Neural crest cell (in vitro differentiated cells): ENCODE data around the gene CDH18. TPM values are rescaled to one million over a fixed set of nuclear protein-coding genes. Genes with fewer than 3 reads are reported as not detected.

Source experiments
- DNase-seq: peaks from one replicate; pipeline ENCODE4 v3.0.0; 2021; ENCODE audit warnings: low read depth, mixed read lengths, low spot score
- H3K27ac Mint-ChIP-seq: one replicate; pipeline ENCODE4 v1.8.0; 2021; ENCODE audit warnings: mild to moderate bottlenecking, mixed read lengths; ENCODE audit not compliant: unreplicated experiment
- H3K27me3 Mint-ChIP-seq: 2 replicates; pipeline ENCODE4 v1.8.0; 2021; ENCODE audit warnings: low read depth, mild to moderate bottlenecking, mixed read lengths
- H3K36me3 Mint-ChIP-seq: 2 replicates; pipeline ENCODE4 v1.8.0; 2021; ENCODE audit warnings: low read depth, mild to moderate bottlenecking, mixed read lengths
- H3K4me1 Mint-ChIP-seq: 2 replicates; pipeline ENCODE4 v1.8.0; 2021; ENCODE audit warnings: mixed read lengths
- H3K4me3 Mint-ChIP-seq: one replicate; pipeline ENCODE4 v1.8.0; 2021; ENCODE audit warnings: mild to moderate bottlenecking, mixed read lengths
- H3K9me3 Mint-ChIP-seq: 2 replicates; pipeline ENCODE4 v1.8.0; 2021; ENCODE audit warnings: mixed read lengths
- CTCF ChIP-seq: fragments of 200-600 bp; sonication (generic); conservative IDR thresholded peaks from 2 replicates; pipeline ENCODE4 v1.5.0; 2021; ENCODE audit warnings: antibody characterized with exemption, mild to moderate bottlenecking
- long read RNA-seq: library from polyadenylated mRNA; unstranded; transcript quantifications from one replicate; pipeline ENCODE4 v2.0.0, GENCODE V29; 2020
- total RNA-seq: library from RNA; stranded (reverse); gene quantifications from 2 replicates; pipeline ENCODE4 v1.2.1, GENCODE V29; 2021

CDH18 gene
- 2.1 and 2.2 TPM in 2 replicates for total RNA-seq
- long read RNA-seq, partial matches to known transcripts = 1 of 3 reads
- long read RNA-seq, other reads (novel, unspliced or antisense) = 1 of 3 reads

- H3K27me3 Mint-ChIP-seq = peaks cover 57% of the 10 kb centered on the region
- no peaks in the 10 kb centered on the region for H3K9me3 Mint-ChIP-seq
- peak; percentile 55 for DNase-seq
- H3K36me3 Mint-ChIP-seq = no peaks in the 10 kb centered on the region
- peak within 1 kb of the TSS; percentile 85 for H3K4me3 Mint-ChIP-seq
- H3K27ac Mint-ChIP-seq = no peak within 1 kb of the TSS
- no peak for TF ChIP-seq CTCF
- peaks cover 14% of the 10 kb centered on the region for H3K4me1 Mint-ChIP-seq
These were observed at the start of gene CDH18 for GRCh38 chr5:19987612-19988361. Gene CDH18 (minus strand): TSS chr5:19988200. CDS start chr5:19838986, 149,214 bp downstream.

GRCh38 chr5:20034717-20035116 is 46.7 kb upstream of the CDH18 start:
- Mint-ChIP-seq H3K27ac (no peak overlapping the region), H3K4me1 (no peaks in the 10 kb centered on the region), H3K36me3 (no peaks in the 10 kb centered on the region), H3K4me3 (no peak overlapping the region), H3K9me3 (peaks cover 2% of the 10 kb centered on the region), H3K27me3 (no peaks in the 10 kb centered on the region)
- no peak for DNase-seq
- no peak for TF ChIP-seq CTCF

GRCh38 chr5:20033881-20034280 is 45.9 kb upstream of the CDH18 start:
- Mint-ChIP-seq H3K27ac (no peak overlapping the region), H3K4me3 (no peak overlapping the region), H3K36me3 (no peaks in the 10 kb centered on the region), H3K9me3 (peaks cover 2% of the 10 kb centered on the region), H3K4me1 (no peaks in the 10 kb centered on the region), H3K27me3 (no peaks in the 10 kb centered on the region)
- DNase-seq = no peak
- no peak for TF ChIP-seq CTCF

- no peaks in the 10 kb centered on the region for H3K27me3 Mint-ChIP-seq
- H3K4me1 Mint-ChIP-seq = no peaks in the 10 kb centered on the region
- no peaks in the 10 kb centered on the region for H3K9me3 Mint-ChIP-seq
- no peak for TF ChIP-seq CTCF
- no peak overlapping the region for H3K4me3 Mint-ChIP-seq
- no peaks in the 10 kb centered on the region for H3K36me3 Mint-ChIP-seq
- H3K27ac Mint-ChIP-seq = no peak overlapping the region
- DNase-seq = no peak
These were observed 44.9 kb upstream of the CDH18 start for GRCh38 chr5:20032896-20033295.

GRCh38 chr5:20030125-20030524 is 42.1 kb upstream of the CDH18 start:
- Mint-ChIP-seq H3K36me3 (no peaks in the 10 kb centered on the region), H3K9me3 (no peaks in the 10 kb centered on the region), H3K27ac (no peak overlapping the region), H3K4me3 (no peak overlapping the region), H3K4me1 (no peaks in the 10 kb centered on the region), H3K27me3 (no peaks in the 10 kb centered on the region)
- no peak for TF ChIP-seq CTCF
- DNase-seq = no peak
